Measurements from ENCODE around the gene MEGF8. TPM values are rescaled to one million over a fixed set of nuclear protein-coding genes. Genes with fewer than 3 reads are reported as not detected.

MEGF8 gene
- polyA plus RNA-seq (ENCODE audit: insufficient read length in 4 of 4) = 10 to 100 TPM; 32.5 to 48.3 (median 35.7) TPM

- peak; percentile 95 to 99 (median 97) for DNase-seq (ENCODE audit: low read depth in 4 of 4, low spot score in 3 of 4)
Observed at GRCh38 chr19:42325308-42325895, at the start of gene MEGF8. Gene MEGF8 (plus strand): TSS chr19:42325635. CDS start chr19:42326244, 609 bp downstream.

- no peak for DNase-seq (ENCODE audit: low read depth in 4 of 4, low spot score in 3 of 4)
Observed at GRCh38 chr19:42276284-42276683, 49.2 kb upstream of the MEGF8 start.

DNA sequence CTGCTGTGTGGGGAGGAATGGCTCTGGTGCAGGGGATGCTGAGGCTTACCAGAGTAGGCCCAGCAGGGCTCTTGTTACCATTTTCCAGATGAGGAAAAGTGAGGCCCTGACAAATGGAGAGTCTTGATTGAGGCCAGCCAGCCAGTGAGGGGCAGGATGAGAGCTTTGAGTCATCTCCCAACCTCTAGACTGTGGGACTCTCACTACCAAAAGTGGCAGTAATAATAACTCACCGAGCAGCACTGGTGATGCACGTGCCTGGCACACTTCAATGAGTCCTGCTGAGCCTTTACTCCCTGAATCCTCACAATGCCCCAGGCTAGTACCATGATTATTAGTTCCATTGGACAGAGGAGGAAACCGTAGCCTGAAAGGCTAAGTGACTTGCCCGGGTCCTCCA is 48.6 kb upstream of the MEGF8 start:
- no peak for DNase-seq (ENCODE audit: low read depth in 4 of 4, low spot score in 3 of 4)

DNA sequence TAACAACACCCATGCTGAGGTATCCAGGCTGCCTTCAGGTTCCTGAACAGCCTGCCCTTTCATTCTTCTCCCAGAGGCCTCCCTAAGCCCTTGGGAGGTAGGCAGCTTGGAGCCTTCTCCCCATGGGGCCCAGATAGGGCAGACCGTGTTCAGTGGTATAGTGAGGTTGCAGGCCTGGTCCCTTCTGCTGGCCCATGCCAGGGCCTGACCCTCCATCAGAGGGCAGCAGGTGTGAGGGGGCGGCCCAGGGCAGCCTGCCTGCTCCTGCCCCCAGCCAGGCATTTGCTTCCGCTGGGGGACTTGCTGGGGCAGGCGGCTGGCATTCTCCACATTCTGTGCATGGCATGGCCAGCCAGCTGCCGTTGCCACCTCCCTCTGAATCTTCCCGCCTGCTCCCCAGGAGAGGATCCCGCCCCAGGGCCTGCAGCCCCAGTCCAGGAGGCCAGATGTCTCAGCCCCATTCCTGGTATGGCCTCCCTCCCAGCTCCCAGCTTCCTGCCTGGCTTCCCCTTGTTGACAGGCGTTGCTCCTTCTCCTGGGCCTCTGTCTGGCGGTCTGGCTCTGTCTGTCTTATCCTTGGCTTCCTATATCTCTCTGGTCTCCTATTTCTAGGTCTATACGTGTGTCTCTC is 47.5 kb upstream of the MEGF8 start:
- no peak for DNase-seq (ENCODE audit: low read depth in 4 of 4, low spot score in 3 of 4)

DNA sequence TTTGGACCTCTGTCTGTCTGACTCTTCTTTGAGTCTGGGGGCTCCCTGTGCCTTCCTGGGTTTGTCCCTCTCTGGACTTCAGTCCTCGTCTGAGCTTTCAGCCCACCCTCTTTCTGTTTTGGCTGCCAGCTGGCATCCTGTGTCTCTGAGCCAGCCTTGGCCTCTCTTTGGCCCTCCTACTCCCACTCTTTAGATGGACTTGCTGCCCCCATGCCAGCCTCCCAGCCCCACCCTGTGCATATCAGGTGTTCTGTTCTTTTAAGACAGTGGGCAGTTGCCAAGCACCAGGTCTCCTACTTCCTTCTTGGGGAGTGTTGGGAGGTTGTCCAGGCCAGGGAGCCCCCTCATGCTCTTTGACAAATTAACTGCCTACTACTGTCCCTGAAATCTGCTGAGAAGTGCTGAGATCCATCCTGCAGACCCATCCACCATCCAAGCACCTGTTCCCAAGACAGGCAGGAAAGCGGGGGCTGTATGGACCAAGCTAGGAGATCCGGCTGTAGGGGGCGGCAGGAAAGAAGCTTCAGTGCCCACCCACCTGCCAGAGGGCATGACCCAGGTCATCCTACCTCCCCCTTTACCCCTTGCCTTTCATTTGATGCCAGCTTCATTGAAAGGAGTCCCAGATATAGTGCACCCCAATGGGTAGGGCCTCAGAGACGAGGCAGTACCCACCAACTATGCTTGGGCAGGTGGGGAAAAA is 46.8 kb upstream of the MEGF8 start:
- no peak for DNase-seq (ENCODE audit: low read depth in 4 of 4, low spot score in 3 of 4)

DNA sequence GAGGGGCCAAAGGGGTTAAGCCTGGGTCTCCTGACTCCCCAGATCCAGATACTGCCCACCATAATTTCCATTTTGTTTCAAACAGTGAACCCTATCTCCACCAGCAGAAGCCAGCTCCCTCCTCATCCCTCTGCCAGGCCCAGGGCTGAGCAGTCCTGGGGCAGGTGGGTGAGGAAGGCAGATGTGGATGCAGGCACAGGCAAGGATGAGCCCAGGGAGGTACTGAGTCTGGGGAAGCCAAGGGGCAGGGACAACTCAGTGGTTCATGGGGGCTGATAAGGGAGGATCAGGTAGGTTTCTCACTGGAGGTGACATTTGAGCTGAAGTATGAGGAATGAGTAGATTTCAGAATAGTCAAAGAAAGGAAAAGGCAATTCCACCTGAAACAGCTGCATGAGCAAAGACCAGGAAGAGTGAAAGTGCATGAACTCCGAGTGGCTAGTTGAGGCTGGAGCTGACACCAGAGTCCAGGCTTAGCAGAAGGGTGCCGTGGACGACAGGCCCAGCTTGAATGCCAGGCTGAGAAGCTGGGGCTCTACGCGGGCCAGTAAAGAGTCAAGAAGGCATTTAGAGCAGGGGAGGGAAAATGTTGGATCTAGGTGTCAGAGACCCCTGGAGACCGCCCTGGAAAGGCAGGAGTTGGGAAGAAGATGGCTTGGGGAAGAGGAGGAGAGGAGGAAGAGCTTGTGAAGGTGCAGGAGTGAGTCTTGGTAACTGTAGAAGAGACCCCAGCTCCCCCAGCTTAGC is 46.1 kb upstream of the MEGF8 start:
- DNase-seq (ENCODE audit: low read depth in 4 of 4, low spot score in 3 of 4) = no peak

DNA sequence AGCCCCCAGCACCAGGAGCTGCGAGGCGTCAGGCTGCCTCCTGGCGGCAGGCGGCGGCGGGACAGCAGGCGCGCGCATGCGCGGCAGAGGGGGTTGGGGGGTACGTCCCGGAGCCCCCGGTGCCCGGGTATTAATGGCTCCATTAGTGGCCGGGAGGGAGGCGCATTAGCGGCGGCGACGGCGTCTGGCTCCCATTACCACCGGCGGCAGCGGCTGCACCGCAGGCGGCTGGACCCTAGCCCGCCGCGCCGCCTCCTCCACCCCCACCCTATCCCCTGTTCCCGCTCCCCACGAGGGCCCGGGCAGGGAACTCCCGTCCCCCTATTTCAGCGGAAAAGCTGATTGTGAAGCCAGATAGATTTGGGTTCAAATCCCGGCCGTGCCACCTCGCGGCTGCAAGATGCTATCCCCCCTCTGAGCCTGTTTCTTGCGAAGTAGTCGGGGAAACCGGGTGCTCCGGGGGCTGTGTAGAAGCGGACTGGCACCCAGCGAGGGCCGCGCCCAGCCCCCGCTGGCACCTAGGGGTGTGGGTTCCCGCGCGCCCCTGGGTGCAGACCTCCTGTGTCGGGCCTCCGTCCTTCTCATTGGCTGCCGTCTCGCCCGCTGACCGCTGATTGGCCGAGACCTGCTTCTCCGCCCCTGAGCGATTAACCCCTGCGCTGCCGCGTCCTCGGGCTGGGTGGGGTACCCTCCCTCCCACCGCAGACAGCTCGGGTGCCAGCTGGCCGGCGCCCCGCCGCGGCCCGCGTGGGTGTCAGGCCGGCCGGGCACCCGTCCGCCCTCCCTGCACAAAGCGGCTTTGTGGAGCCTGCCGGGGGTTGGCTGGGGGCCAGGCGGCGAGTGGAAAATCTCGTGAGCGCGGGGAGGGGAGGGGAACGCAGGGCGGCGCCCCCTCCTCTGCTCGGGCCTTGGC is 45.3 kb upstream of the MEGF8 start:
- peak in 1 of 4 donors; percentile 74 for DNase-seq (ENCODE audit: low read depth in 4 of 4, low spot score in 3 of 4)

GRCh38 chr19:42280815-42281145 is 44.7 kb upstream of the MEGF8 start:
- no peak for DNase-seq (ENCODE audit: low read depth in 4 of 4, low spot score in 3 of 4)

- no peak for DNase-seq (ENCODE audit: low read depth in 4 of 4, low spot score in 3 of 4)
Observed at GRCh38 chr19:42281146-42281826, 44.1 kb upstream of the MEGF8 start.

DNA sequence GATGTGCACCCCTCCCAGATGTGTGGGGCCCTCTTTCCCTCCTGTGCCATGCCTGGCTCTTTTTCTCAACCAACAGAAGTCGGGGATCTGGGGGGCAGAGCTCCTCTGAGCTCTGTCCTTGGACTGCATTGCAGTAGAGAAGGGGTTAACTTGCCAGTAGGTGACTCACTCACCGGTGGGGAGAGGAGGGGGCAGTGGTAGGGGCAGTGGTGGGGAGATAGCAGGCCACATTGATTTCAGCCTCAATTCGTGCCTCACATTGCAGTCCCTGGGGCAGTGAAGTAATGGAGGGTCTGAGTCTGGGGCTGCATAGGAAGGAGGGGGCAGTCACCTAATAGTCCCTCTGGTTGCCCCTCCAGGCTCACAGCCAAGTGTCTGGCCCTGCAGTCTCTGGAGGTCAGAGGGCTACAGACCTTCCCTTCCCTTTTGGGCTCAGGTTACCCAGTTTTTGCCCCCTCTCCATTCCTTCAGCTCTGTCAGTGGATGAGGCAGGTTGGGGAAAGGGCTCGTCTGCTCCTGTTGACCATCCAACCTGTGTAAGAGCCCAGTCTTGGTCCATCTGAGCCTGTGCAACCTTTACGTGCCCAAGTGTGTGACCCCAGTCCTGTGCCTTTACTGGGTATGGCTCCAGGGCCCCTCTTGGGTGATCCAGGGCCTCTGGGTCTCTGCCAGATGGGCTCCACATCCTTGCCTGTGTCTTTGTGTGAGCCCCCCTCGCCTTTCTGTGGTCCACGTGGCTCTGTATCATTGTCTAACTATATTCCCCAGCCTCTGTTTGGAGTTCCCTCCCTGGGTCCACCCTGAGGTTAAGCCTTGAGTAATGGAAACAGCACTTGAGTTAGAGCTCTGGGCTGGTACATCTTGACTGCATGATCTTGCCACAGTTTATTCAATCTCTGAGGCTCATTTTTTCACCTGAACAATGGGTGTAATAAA is 43.3 kb upstream of the MEGF8 start:
- no peak for DNase-seq (ENCODE audit: low read depth in 4 of 4, low spot score in 3 of 4)

DNA sequence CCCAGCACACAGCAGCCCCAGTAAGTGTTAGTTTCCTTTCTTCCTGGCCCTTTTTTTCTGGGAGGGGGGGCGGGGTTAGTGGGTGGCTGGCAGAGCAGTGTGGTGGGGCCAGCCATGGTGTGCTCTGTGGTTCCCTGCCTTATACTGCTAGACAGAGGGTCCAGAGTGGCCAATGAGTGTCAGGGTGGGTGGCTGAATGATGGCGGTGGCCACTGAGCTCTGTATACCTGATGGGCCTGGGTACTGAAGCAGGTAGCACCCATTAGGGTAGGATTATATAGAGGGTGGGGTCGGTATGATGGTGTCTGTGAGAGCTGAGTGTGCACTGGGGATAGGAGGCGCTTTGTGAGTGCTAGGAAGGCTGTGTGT is 42.6 kb upstream of the MEGF8 start:
- no peak for DNase-seq (ENCODE audit: low read depth in 4 of 4, low spot score in 3 of 4)

- peak in 3 of 4 donors; percentile 88 to 91 (median 89) for DNase-seq (ENCODE audit: low read depth in 4 of 4, low spot score in 3 of 4)
Observed at GRCh38 chr19:42283188-42284065, 42.0 kb upstream of the MEGF8 start.

DNA sequence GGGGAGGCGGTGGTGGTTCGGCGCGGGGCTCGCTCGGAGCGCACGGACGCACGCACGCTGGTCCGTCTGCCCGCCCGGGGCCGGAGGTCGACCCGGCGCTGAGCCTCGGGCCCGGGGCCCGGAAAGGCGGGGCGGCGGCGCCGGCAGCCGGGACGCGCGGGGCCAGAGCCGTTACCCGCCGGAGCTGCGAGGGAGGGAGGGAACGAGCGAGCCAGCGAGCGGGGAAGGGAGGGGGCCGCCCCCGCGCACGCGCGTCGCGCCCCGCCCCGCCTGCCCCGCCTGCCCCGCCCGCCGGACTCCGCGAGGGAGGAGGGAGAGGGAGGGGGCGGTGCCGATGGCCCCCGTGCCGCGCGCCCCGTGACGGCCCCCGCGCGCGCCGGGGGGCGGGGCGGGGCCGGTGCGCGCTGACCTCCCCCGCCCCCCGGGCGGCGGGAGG is 41.4 kb upstream of the MEGF8 start:
- DNase-seq (ENCODE audit: low read depth in 4 of 4, low spot score in 3 of 4) = no peak

DNA sequence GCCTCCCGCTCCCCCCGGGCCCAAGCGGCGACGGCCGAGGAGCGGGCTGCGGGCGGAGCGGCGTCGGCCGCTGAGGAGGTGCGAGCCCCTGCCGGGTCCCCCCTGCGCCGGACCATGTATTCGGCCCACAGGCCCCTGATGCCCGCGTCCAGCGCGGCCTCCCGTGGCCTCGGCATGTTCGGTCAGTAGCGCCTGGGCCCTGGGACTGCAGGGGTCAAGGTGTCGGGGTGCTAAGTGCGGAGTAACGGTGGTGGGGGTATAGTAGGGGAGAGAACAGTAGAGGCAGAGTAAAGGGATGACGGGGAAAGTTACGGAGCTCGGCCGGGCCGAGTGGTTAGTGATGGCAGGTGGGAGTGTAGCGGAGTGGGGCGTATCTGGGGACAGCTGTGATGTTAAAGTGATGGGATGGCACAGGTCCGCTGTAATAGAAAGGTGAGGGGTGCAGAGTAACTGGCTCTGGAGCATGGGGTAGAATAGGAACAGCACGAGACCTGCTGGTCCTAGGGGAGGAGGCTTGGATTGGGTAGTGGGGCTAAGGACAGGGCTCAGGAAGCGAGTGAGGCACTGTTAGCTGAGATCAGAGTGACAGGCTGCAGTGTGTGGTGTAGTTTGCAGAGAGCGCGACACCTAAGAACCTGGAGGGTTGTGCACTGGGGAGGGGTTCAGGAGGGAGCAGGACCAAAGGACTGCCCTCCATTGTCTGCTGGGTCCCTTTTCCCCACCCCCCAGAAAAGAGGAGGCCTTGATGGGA is 40.7 kb upstream of the MEGF8 start:
- no peak for DNase-seq (ENCODE audit: low read depth in 4 of 4, low spot score in 3 of 4)

DNA sequence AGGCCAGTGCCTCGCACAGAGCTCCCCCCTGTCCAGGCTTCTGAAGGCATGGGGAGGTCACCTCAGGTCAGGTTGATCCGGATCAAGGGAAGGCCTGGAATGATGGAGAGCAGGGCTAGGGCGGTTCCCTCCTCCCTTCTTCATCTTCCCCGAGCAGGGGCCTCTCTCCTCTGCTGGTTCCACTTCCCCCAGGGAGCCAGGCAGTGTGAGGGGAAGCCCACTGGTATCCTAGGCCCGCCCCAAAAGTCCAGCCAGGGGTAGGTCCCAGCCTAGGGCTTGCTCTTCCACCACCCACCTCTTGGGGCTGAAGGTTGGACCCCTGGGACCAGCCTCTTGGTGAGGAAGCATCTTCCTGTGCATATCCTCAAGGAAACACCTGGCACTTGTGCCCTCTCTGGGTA is 39.9 kb upstream of the MEGF8 start:
- DNase-seq (ENCODE audit: low read depth in 4 of 4, low spot score in 3 of 4) = no peak

GRCh38 chr19:42285988-42286348 is 39.5 kb upstream of the MEGF8 start:
- no peak for DNase-seq (ENCODE audit: low read depth in 4 of 4, low spot score in 3 of 4)
